ENCODE data around the gene ACBD5.

The ACBD5 gene

GRCh38 chr10:27153845-27154193 lies 86.8 kb downstream of the ACBD5 start:
- no peak for DNase-seq (ENCODE audit: low read depth in 2 of 2)

- no peak for DNase-seq (ENCODE audit: low read depth in 2 of 2)
Measured at GRCh38 chr10:27153329-27153728, 87.3 kb downstream of the ACBD5 start.

- no peak for DNase-seq (ENCODE audit: low read depth in 2 of 2)
Measured at GRCh38 chr10:27152687-27153086, 87.9 kb downstream of the ACBD5 start.

- DNase-seq (ENCODE audit: low read depth in 2 of 2): no peak
Measured at GRCh38 chr10:27150261-27150660, 90.3 kb downstream of the ACBD5 start.

- DNase-seq (ENCODE audit: low read depth in 2 of 2): no peak
Measured at GRCh38 chr10:27147701-27148100, 92.9 kb downstream of the ACBD5 start.

GRCh38 chr10:27145937-27146336 lies 94.7 kb downstream of the ACBD5 start:
- DNase-seq (ENCODE audit: low read depth in 2 of 2): no peak

All from stimulated activated CD8-positive, alpha-beta memory T cell treated with anti-CD3 and anti-CD28 coated beads, Interleukin-7, amount 100 ng/mL, for 4 hours (primary cell).